ENCODE measurements around the gene VMAC.

VMAC gene

DNA sequence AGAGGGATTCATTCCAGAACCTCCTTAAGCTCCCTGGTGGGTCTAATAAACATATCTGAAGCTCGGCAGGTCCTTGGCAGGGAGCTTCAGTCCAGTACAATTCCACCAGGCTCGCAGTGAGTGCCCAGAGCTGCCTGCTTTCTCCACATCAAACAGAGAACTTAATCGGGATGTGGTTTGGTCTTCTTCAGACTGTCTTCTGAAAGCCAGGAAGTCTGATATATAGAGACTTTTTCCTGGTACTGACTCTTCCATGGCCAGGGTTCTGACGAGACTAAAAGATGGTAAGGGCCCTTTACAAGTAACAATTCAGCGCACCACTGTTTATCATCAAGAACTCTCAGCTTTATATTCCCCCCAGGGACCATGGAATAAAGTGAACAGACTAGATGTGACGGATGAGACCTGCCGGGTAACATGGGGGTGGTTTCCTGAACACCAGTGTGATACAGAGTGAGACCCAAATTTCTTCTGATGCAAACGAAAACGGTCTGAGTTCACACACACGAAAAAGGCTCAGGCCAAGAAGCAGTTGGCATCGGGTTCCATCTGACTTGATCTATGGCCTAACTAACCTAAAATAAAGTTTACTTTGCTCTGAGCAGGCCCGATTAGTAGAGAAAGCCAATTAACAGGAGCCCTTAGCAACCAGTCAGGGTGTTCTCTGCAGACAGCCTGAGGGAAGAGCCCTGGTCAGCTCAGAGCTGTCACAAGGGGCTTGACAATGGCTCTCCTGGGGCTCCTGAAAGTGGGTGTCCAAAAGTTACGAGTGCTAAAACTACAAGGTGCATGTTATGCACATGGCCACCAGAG is 44.3 kb downstream of the VMAC start:
- no peak overlapping the region for H3K4me3 ChIP-seq (ENCODE audit: low read depth, low read length)
- no peak for DNase-seq (ENCODE audit: low read depth)
- TF ChIP-seq, protein P1, sequence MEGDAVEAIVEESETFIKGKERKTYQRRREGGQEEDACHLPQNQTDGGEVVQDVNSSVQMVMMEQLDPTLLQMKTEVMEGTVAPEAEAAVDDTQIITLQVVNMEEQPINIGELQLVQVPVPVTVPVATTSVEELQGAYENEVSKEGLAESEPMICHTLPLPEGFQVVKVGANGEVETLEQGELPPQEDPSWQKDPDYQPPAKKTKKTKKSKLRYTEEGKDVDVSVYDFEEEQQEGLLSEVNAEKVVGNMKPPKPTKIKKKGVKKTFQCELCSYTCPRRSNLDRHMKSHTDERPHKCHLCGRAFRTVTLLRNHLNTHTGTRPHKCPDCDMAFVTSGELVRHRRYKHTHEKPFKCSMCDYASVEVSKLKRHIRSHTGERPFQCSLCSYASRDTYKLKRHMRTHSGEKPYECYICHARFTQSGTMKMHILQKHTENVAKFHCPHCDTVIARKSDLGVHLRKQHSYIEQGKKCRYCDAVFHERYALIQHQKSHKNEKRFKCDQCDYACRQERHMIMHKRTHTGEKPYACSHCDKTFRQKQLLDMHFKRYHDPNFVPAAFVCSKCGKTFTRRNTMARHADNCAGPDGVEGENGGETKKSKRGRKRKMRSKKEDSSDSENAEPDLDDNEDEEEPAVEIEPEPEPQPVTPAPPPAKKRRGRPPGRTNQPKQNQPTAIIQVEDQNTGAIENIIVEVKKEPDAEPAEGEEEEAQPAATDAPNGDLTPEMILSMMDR (IDR thresholded peaks at IDR 0.05; ENCODE audit: control insufficient read depth, extremely low read depth, insufficient read depth), result no peak

DNA sequence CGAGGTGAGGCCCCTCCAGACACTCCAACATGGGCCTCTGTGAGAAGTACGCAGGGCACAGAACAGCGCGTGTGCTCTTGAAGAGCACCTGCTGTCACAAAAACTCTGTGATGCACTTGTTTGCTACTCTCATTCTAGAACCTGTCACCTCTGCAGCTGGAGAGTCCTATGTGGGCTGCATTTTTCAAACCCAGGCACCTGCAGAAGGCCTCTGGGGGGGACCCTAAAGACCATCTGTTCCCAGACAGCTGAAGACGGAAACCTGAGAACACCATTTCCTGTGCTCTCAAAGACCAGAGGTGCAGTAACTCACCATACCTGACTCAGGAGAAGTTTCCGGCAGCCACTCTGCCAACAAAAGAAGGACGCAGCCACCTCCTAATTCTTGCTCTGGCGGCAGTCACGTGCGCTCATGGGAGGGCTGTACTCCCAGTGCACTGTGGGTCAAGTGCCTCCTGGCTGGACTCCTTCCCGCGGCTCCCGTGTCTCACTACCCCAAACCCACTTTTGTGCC is 45.2 kb downstream of the VMAC start:
- TF ChIP-seq, protein P1 (IDR thresholded peaks at IDR 0.05; ENCODE audit: control insufficient read depth, extremely low read depth, insufficient read depth), result no peak
- no peak overlapping the region for H3K4me3 ChIP-seq (ENCODE audit: low read depth, low read length)
- no peak for DNase-seq (ENCODE audit: low read depth)

DNA sequence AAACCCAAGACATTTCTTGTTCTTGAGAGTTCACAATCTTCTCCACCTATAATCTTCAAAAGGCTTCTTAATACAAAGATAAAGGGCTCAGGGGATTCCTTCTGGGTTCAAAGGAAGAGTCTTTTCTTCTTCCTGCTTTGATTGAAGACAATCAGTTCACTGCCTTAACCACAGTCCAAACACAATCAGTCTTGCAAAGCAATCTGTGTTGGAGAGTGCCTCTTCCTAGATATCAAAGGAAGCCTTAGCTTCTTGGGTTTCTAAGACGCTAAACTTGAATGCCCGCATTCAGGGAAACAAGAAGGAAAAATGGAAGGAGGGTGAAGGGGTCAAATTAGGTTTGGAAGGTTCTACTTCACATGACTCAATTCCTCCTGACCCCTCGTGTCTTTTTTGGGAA is 46.1 kb downstream of the VMAC start:
- no peak overlapping the region for H3K4me3 ChIP-seq (ENCODE audit: low read depth, low read length)
- TF ChIP-seq, protein P1 (IDR thresholded peaks at IDR 0.05; ENCODE audit: control insufficient read depth, extremely low read depth, insufficient read depth), result no peak
- no peak for DNase-seq (ENCODE audit: low read depth)

DNA sequence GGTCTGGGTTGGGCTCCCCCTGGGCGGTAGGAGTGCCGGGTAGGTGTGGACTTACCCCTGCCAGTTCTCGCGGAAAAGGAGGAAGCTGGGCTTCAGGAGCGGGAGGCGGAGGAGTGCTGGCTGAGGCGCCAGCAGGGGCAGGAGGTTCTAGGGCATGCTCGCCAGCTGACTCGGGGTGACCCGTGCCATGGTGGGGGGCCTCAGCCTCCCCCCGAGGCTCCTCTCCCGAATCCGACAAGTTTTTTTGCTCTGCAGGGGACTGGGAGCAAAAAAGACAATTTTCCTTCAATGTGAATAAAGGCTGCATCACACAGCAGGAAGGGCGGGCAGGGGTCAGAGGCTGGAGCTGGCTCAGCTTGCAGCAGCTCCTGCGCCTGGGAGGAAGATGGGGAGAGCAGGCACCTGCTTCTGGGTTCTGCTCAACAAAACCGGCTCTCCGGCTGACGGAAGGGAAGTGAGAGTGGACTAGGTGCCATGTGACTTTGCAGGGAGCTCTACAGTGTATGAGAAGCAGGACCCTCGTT is 46.7 kb downstream of the VMAC start:
- no peak for DNase-seq (ENCODE audit: low read depth)
- no peak overlapping the region for H3K4me3 ChIP-seq (ENCODE audit: low read depth, low read length)
- TF ChIP-seq, protein P1 (IDR thresholded peaks at IDR 0.05; ENCODE audit: control insufficient read depth, extremely low read depth, insufficient read depth), result no peak

DNA sequence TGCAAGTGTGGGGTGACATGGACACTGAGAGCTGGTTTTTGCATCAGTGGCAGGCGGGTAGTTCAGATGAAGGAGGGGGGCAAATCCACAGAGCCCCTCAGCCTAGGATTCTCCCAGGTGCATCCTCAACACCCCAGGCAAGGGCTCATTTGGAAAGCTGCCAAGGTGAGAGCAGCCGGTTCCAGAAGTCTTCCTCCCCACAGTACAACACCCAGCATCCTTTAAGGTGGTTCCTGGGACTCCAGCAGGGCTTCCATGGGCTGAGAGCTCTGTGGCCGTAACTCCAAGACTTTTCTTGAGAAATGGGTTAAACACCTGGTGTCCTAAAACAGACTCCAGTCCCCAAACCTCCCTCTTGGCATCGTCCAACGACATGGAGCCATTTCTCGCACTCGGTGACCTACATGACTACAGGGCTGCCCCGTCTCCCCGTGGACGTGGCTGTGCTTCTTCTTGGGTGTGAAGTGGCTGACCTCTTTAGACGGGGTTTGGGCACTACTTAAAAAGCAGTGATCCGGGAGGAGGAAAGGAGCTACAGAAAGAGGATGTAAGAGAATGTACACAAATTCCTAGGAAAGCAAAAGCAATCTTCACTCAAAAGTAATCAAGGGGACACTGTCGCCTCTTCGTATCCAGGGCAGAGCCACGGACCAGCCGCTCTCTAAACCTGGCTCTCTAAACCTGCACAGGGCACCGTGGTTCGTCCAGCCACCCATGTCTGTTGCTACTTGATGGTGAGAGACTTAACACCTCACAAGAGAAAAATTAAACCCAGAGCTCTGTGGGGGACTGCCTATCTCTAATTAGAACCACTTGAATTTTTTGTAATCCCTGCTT is 47.7 kb downstream of the VMAC start:
- H3K4me3 ChIP-seq (ENCODE audit: low read depth, low read length), result no peak overlapping the region
- DNase-seq (ENCODE audit: low read depth), result no peak
- TF ChIP-seq, protein P1 (IDR thresholded peaks at IDR 0.05; ENCODE audit: control insufficient read depth, extremely low read depth, insufficient read depth), result no peak

DNA sequence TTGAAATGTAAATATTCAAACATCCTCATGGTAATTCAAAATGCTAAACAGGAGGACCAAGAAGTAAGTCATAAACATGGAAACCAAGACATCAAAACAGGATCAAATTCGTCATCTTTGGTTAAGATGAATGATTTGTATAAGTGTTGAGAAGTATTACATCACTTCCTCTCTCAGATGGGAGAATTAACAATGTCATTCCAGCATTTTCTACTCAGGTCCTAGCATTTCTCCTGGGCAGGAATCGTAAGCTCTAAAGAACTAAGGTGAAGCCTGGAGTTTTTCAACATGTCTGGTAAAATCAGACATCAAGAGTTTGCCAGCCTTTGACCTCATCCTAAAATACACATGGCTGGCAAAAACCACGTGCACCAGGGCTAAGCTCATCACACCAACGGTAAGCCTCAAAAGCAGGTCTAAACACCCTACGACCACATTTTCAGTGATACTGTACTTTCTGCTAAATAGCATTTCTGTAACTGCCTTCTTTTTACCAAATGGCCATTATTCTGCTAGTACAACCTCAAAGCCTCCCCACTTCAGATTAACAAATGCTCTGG is 48.4 kb downstream of the VMAC start:
- DNase-seq (ENCODE audit: low read depth), result no peak
- H3K4me3 ChIP-seq (ENCODE audit: low read depth, low read length), result no peak overlapping the region
- TF ChIP-seq, protein P1 (IDR thresholded peaks at IDR 0.05; ENCODE audit: control insufficient read depth, extremely low read depth, insufficient read depth), result no peak
